ENCODE data around the gene DRC1.

DNA sequence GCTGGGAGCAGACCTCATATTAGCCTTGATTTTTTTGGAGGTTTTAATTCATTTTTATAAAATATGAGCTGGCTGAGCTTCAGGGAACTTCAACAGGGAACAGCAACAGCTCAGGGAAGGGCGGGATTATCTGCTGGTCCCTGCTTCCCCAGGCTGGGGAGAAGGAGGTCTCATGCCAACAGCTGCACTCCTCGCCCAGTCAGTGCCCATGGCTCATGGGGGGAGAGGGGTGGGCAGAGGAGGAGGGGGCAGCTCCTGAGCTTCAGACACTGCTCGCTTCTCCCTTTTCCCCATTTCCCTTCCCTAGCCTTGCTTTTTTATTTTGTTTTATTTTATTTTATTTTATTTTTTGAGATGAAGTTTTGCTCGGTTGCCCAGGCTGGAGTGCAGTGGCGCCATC, 76.6 kb downstream of the DRC1 start:
- TF ChIP-seq CTCF (conservative IDR thresholded peaks at IDR 0.05 in 1 of 2, IDR thresholded peaks at IDR 0.05 in 1 of 2; ENCODE audit: low read depth in 1 of 2, low read length in 2 of 2) (no peak), EZH2 (IDR thresholded peaks at IDR 0.05; ENCODE audit: low read length, missing control alignments) (no peak)
